GM13976 (cell line): ENCODE results near the gene COL24A1.

Experiments
- DNase-seq: peaks from one replicate; pipeline ENCODE4 v3.0.0; 2012; ENCODE audit warnings: low spot score
- in situ Hi-C: fragments of 300-500 bp; cut with MboI; formaldehyde crosslinking; loops from one replicate; pipeline ENCODE4 v1.12.0; 2022; ENCODE audit warnings: low sequenced_read_pairs, mixed read lengths, inconsistent platforms; ENCODE audit not compliant: unreplicated experiment
- TF ChIP-seq, protein P1 (sequence below): IDR thresholded peaks from 2 replicates; pipeline ENCODE4 v1.5.1; 2012; ENCODE audit warnings: borderline replicate concordance, mild to moderate bottlenecking; ENCODE audit not compliant: insufficient read depth; ENCODE audit errors: extremely low read depth, missing control alignments, control extremely low read depth

COL24A1 gene

GRCh38 chr1:85707990-85708828 lies 448.4 kb downstream of the COL24A1 start, which contains the start of gene ZNHIT6:
ZNHIT6 (minus strand) TSS chr1:85708433; CDS start chr1:85708284, 149 bp downstream.
- peak; percentile 82 for DNase-seq
- in situ Hi-C loops, result loop anchor here (25.0 kb wide), 1 partner anchor 396 kb away; no protein-coding TSS in a partner anchor
- TF ChIP-seq, protein P1, sequence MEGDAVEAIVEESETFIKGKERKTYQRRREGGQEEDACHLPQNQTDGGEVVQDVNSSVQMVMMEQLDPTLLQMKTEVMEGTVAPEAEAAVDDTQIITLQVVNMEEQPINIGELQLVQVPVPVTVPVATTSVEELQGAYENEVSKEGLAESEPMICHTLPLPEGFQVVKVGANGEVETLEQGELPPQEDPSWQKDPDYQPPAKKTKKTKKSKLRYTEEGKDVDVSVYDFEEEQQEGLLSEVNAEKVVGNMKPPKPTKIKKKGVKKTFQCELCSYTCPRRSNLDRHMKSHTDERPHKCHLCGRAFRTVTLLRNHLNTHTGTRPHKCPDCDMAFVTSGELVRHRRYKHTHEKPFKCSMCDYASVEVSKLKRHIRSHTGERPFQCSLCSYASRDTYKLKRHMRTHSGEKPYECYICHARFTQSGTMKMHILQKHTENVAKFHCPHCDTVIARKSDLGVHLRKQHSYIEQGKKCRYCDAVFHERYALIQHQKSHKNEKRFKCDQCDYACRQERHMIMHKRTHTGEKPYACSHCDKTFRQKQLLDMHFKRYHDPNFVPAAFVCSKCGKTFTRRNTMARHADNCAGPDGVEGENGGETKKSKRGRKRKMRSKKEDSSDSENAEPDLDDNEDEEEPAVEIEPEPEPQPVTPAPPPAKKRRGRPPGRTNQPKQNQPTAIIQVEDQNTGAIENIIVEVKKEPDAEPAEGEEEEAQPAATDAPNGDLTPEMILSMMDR, result no peak

DNA sequence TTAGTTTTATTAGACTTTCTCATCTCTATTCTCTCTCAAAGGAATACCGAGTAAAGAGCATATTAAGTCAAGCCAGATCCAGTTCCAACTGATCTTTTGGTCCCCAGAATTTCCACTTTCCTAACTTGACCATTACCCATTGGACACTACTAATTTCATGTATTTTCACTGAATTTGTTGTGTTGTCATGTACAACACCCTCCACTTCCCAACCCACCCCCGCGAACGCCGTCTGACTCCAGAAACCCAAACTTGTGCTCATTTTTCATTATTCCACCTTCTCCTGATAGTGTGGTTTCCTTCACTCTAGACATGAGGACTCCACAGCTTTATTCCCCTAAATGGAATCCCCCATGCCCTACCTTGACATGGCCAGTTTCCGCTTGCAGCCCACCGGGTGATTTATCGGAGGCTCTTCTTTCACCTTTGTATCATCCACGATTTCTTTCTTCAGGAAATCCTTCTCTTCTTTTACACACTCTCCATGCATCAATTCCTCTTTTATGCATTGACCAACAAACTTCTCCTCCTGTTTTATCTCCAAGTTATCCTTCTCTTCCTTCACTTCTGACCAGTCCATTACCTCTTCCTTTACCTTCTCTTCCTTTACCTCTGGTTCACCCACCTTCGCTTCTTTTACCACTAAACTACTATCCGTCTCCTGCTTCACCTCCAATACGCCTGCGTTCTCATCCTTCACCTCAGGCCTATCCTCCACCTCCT lies 449.1 kb downstream of the COL24A1 start:
- no peak for DNase-seq
- TF ChIP-seq, protein P1, result no peak
- in situ Hi-C loops, result loop anchor here (25.0 kb wide), 1 partner anchor 395 kb away; no protein-coding TSS in a partner anchor

DNA sequence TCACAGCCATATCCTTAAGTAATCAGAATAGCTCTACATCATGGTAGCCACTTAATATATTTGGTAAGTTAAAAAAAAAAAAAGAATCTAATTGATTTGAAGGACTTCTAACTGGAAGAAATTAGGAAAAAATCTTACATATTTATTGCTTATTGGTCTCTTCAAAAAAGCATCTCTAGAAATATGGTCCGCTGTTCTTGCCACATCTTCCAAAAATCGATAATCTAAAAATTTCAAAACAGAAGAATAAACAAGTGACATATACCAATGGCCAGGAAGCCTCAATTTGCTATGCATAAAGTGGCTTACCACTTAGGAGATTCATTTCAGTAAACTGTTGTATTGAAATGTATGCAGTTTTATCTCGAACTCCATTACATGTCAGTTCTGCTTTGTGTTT lies 450.6 kb downstream of the COL24A1 start:
- in situ Hi-C loops, result loop anchor here (25.0 kb wide), 1 partner anchor 394 kb away; no protein-coding TSS in a partner anchor
- TF ChIP-seq, protein P1, result no peak
- no peak for DNase-seq

DNA sequence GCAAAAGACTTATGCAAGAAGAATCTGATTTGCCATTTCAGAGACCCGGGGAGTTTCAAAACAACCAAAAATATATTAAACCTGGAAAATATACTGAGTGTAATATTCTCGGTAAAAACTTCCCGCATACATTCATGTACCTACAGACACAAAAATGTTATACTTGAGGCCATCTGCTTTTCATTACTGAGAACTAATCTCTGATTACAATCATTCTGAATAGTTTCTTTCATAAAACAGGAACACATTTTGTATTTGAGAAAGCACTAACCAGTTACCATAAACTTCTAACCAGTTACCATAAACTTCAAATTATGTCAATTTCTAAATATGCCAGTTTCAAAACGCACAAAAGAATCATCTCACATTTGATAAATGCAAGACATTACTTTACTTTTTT lies 456.1 kb downstream of the COL24A1 start:
- no peak for DNase-seq
- TF ChIP-seq, protein P1, result no peak
- in situ Hi-C loops, result loop anchor here (25.0 kb wide), 1 partner anchor 388 kb away; no protein-coding TSS in a partner anchor

DNA sequence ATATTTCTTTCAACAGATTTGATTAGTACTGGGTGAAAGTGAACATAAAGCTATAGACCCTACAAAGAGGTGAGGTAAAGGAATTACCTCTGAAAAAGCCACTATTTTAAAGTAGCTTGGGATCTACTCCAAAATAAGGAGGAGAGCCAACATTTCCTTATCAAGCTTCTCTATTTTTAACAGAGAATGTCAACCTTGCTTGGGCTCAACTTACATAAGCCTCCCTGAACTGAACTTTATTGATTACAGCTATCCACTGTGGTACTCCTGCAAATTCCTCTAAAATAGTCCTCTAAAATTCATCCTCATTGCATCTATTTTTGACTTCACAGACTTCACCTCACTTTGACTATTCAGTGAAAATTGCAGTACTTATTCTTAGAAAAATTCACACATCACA lies 458.7 kb downstream of the COL24A1 start:
- in situ Hi-C loops, result no loop called here
- DNase-seq, result no peak
- TF ChIP-seq, protein P1, result no peak

DNA sequence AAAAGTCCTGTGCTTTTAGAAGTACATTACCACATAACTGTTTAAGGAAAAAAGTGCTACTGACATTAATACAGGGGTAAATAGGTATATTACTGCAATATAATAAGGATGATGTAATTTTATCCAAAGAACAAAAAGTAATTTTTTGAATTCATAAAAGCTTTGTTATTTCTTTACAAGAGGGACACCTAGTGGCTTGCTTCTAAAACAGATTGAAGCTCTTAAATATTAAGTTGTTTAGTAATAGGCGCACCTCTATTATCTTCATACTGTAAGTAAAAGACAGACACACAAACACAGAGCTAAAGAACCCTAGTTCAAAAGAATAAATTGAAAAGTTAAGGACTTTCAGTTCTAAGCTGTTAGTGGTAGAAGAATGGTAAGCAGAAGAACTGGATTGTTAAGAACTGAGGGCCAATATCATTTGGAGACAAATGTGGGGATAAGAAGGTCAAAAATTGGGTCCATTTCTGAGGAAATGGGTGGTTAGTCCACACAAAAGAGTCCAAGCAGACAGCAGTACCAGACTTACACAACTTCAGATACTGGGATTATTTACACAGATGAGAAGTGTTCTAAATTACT lies 463.8 kb downstream of the COL24A1 start:
- in situ Hi-C loops, result no loop called here
- TF ChIP-seq, protein P1, result no peak
- DNase-seq, result no peak
